Heart left ventricle (tissue), 13 donors: Measurements from ENCODE around the gene CNOT3.

ENCODE experiments used
- POLR2A ChIP-seq, 2 donors: fragments of 450-650 bp; IDR thresholded peaks; one replicate each; pipeline ENCODE4 v1.6.1; 2017; ENCODE audit warnings: antibody characterized with exemption in 2 of 2, mild to moderate bottlenecking in 2 of 2, moderate library complexity in 2 of 2
- TF ChIP-seq, protein P1 (sequence below), 12 donors: fragments of 200-600 bp; sonication (generic) in 4 of 12; IDR thresholded peaks; one replicate each; pipeline versions ENCODE4 v1.5.0 to v1.8.0; 2018 to 2022; ENCODE audit warnings: antibody characterized with exemption in 12 of 12, mild to moderate bottlenecking in 5 of 12
- donor health status: ischemic (EF 13 %, LVEDD 7.1; RV severe dilation, severe dysfunction).
- donor health status: DM: no; HTN: yes; CAD: no.
- donor health status: DM: no; HTN: no; CAD: no.
- donor health status: ischemic (EF 25% LVEDD 6.9; RV normal size, moderate dysfunction).
- donor health status: ischemic (EF 25% LVEDD 5.7; RV mildly dilated, moderate dysfunction).
- donor health status: ischemic (EF 35%, LVEDD 5.7; RV mildly dilated, moderate dysfunction).
- donor health status: nonischemic (EF 11% LVEDD 7.7; RV severe dilation, severe dysfunction).
- donor health status: DM: yes; HTN: yes; CAD: no.
- donor health status: PGD.
- donor health status: ischemic (EF 29% LVEDD 5.4; RV normal size, mild dysfunction).
- donor health status: nonischemic (EF 23%, LVEDD 6.1; RV moderate dilation, normal function).

DNA sequence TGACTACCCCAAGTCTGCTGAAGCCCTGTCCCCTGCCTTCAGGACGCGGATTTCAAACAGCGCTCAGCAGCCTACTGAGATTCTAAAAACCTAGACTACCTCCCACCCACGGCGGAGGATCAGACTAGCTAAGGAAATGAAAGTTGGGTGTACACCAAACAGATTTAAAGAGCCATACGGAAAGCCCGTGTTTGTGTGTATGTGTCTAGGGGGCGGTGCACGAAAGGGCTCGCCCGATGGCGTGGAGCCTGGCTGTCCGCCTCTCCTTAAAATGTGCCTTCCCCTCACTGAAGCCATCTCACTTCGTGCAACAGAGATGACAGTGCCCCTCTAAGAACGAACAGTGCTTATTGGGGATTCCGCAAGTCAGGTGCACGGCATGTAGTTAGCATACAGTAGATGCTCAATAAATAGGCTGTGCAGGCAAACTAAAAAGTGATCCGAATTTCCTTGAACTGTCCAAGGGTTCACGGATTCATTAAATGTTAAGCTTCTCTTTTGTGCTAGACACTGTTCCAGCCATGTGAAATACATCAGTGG, 21.3 kb downstream of the CNOT3 start:
- TF ChIP-seq, protein P1, sequence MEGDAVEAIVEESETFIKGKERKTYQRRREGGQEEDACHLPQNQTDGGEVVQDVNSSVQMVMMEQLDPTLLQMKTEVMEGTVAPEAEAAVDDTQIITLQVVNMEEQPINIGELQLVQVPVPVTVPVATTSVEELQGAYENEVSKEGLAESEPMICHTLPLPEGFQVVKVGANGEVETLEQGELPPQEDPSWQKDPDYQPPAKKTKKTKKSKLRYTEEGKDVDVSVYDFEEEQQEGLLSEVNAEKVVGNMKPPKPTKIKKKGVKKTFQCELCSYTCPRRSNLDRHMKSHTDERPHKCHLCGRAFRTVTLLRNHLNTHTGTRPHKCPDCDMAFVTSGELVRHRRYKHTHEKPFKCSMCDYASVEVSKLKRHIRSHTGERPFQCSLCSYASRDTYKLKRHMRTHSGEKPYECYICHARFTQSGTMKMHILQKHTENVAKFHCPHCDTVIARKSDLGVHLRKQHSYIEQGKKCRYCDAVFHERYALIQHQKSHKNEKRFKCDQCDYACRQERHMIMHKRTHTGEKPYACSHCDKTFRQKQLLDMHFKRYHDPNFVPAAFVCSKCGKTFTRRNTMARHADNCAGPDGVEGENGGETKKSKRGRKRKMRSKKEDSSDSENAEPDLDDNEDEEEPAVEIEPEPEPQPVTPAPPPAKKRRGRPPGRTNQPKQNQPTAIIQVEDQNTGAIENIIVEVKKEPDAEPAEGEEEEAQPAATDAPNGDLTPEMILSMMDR (IDR thresholded peaks at IDR 0.05): no peak
- TF ChIP-seq POLR2A (IDR thresholded peaks at IDR 0.05): no peak
